Islet of Langerhans (tissue), 1 donor: ENCODE results near the gene OR7C1.
"Not testable (repeated sequence)": the region's sequence is repeated elsewhere in the genome, so short reads cannot be mapped to it uniquely, and the experiment has no call there.

ENCODE experiments used
- FAIRE-seq: peaks from one replicate; lab custom pipeline; 2011; peaks lifted over from hg19 to GRCh38; lab: Jason Lieb, UNC

OR7C1 gene

DNA sequence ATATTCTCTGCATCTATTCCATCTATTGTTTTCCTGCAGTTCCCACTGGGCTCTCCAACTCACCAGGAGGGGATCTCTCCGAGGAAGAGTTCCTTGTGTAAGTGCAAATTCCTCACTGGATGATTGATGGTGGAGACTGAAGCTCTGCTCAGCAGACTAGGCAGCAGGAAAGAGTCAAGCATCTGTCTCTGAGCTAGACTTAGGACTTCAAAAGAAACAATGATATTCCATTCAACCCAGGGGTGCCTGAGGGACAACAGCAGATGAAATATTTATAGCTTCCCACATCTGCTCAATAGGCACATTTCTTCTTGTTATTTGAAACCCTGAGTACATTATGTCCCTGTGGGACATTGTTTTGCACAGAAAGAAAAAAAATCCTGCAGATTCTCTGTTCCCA lies at the start of gene OR7C1, which contains the start of gene OR7A5:
Gene OR7C1, minus strand, starts transcription at position 175 of the 400 bp plus-strand sequence. CDS start 35,049 bp downstream, outside the sequence.
Gene OR7A5, minus strand, starts transcription at position 175 of the 400 bp plus-strand sequence. CDS start 6,944 bp downstream, outside the sequence.
- no peak for FAIRE-seq

DNA sequence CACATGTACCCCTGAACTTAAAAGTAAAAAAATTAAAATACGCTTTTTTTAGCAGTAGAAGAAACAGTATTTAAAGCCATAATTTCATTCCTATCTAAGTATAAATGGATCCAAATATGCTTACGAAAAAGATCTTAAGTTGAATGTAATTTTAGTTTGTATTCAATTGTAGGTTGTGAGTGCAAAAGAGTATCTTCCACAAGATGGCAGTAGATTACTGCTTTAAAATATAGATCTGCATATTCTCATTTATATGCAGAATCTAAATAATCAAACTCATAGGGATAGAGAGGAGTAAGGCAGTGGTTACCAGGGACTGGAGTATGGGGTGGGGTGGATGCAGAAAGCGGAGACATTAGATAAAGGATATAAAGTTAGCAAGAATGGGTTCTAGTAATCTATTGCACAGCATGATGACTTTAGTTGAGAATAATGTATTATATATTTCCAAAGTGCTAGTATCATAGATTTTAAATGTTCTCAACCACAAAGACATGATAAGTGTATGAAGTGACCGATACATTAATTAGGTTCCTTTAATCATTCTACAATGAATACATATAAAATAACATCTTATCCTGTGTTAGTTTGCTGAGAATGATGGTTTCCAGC lies 36.7 kb upstream of the OR7C1 start:
- FAIRE-seq = peak; percentile 24

DNA sequence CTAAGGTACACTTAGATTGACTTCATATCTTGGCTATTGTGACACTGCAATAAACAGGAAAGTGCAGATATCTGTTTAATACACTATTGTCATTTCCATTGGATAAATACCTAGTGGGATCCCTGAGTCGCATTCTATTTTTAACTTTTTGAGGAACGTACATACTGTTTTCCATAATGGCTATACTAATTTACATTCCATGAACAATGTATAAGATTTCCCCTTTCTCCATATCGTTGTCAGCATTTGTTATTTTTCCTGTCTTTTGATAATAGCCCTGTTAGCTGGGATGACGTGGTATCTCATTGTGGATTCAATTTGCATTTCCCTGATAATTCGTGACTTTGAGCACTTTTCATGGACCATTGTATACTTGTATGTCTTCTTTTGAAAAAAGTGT lies 33.5 kb upstream of the OR7C1 start:
- no peak for FAIRE-seq

DNA sequence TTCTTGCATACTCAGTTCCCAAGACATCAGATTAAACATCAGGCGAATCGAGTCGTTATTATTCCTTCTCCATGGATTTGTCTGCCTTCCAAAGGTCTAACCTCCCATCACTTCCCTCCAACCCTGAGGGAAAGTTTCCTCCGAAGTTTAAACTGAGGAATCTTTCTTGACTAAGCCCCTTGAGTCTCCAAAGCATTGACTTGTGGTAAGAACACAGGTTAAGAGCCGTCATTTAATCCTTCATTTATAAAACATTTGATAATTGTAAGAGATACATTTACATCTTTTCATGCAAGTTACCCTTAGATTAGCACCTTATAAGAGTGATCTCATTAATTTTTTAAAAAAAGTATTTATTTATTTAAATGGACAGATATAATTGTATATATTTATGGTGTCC lies 13.8 kb upstream of the OR7C1 start, which contains the start of gene OR7A10:
Gene OR7A10, minus strand, starts transcription at position 101 of the 400 bp plus-strand sequence. CDS start 7,045 bp downstream, outside the sequence.
- no peak for FAIRE-seq

DNA sequence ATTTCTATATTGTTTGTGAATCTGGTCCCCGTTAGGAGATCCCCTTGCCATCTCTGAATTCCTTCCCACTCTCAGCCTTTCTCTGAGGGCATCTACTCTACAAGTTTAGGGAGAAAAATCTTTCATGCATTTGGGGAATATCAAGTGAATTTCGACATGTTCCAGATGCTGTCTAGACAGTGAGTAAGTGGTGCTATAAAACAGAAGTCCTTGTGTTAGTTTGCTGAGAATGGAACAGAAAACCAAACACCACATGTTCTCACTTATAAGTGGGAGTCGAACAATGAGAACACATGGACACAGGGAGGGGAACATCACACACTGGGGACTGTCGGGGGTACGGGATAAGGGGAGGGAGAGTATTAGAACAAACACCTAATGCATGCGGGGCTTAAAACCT lies 8.6 kb upstream of the OR7C1 start:
- FAIRE-seq = no peak

DNA sequence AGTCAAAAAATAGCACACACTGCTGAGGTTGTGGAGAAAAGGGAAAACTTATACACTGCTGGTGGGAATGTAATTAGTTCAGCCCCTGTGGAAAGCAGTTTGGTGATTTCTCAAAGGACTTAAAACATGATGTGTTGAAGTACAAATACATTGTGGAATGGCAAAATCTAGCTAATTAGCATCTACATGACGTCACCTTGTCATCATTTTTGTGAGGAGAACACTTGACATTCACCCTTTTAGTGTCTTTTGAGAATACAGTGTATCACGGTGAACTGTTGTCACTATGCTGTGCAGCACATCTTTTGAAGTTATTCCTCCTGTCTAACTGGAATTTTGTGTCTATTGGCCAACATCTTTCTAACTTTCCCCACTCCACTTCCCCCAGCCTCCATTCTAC lies 8.2 kb upstream of the OR7C1 start:
- no peak for FAIRE-seq

DNA sequence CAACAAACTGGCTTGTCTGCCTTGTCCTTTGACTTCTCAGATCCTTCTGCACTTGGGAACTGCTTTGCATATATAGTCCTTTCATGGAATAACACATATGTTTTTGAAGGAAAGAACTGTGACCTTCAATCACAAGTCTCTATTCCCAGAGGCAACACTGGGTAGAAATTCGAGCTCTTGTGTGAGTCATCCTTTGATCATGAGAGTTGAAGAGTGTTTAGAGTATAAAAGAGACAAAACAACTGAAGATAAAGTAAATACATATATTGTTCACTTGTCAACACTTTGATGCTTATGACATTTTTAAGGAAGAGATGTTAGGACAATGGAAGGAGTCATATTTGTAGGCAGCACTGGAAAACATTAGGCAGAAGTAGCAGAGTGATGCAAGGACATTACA lies 5.2 kb upstream of the OR7C1 start:
- FAIRE-seq = no peak

DNA sequence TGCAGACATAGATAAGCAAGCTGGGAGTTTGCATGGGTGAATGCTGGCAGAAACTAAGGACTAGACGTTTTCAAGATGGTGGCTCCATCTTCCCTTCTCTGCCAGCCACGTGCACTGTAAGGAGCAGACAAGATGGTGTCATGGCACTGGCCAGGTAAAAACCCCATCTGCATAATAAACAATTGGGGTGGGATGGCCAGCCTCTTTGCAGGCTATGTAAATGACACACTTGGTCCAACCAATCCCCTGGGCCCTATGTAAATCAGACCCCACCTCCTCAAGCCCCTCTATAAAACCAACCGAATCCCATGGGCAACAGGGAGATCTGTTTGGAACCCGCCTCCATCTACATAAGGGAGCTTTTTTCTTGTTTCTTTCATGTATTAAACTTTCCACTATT lies 2.4 kb upstream of the OR7C1 start:
- FAIRE-seq = no peak

DNA sequence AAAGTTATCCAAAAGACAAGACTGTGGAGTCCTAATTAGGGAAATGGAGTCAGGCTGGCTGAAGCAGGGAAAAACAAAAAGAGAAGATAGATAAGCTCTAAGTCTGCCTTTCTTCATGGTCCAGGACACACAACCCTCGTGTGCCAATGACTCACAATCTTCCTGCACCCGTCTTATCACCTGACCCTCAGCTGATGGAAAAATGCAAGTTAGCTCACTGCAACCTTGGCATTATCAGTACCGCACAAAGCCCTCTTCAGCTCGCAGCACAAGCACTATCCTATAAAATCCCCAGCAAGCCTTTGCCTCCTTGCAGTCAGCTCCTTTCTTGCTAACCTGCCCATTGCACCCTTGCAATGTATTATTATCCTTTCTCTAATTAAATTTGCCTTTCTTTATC lies 4.3 kb downstream of the OR7C1 start:
- FAIRE-seq = no peak

DNA sequence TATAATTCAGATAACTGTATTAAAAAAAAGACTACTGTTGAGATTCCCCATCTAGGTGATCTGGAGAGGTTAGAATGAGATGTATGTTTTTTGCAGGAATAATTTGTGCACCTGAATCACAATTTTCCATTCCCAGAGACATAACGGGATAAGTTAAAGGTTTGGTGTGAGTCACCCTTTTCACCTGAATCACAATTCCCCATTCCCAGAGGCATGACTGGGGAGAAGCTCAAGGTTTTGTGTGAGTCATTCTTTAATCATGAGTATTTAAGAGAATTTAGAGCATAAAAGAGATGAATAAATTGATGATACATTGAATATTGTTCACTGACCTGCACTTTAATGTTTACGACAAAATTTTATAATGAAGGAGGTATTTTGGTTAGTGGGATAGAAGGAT lies 9.0 kb downstream of the OR7C1 start:
- no peak for FAIRE-seq

DNA sequence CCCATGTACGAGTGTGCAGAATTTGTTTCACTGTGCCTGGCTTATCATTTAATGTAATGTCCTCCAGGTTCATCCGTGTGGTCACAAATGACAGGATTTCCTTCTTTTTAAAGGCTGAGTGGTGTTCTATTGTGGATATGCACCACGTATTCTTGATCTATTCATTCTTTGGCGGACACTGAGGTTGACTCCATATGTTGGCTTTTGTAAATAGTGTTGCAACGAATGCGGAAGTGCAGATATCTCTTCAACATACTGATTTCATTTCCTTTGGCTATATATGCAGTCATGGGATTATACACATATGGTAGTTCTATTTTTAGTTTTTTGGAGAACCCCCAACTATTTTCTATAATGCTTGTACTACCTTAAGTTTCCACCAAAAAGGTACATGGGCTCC lies 13.0 kb downstream of the OR7C1 start:
- no peak for FAIRE-seq

DNA sequence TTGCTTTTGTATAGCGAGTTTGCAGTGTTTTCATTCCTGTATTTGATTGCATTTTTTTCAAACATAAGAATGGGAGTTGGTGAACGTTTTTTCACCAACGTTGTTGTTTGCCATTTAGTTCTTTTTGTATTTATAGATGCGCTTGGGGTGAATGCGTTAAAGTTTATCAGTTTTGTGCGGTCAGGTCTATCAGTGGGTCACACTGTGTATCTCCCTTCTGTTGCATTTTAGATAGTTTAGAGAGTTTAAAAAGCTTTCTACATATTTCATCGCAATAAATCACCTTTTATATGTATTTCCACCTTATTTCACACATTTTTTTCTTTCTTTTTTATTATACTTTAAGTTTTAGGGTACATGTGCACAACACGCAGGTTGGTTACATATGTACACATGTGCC lies 16.4 kb downstream of the OR7C1 start:
- no peak for FAIRE-seq

DNA sequence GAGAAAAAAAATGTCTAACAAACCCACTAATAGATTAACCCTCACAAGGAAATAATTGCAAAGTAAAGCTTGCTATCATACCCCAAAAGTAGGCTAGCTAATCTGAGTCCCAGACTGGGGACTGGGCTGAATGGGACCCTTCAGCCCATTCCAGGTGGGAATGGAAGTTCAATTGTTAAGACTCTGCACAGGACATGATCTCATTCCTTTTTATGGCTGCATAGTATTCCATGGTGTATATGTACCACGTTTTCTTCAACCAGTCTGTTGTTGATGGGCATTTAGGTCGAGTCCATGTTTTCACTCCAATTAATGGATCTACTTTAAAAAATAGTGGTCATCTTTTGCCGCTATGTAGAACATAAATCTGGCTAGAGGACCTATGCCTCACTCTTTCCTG lies 17.9 kb downstream of the OR7C1 start:
- no peak for FAIRE-seq

DNA sequence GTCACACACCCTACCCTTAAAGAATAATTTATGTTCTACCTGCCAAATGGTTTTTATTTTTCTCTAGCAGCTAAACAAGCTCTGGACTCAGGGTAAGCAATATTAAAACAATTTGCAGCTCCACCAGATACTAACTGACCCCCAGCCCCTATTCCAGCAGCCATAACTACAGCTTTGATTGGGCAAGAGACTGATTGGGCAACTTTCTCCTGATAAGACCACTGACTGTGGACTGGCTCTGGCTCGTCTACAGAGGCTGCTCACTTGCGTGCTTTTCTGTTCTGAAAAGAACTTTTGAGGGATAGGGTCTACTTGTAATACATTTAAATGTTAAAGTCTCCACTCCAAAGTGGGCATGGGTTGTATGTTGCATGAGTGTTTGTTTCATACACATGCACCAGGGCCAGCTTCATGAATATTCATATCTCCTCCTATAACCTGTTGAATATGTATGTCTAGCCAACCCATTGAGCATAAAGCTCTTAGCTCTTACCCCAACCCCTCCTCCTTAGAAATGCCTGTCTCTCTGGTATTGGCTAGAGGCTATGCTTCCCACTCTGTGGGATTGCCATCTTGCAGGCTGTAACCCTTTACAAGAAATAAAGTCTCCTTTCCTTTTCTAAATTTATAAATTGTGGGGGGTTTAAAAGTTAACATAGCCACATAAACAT lies 19.9 kb downstream of the OR7C1 start:
- FAIRE-seq = no peak

DNA sequence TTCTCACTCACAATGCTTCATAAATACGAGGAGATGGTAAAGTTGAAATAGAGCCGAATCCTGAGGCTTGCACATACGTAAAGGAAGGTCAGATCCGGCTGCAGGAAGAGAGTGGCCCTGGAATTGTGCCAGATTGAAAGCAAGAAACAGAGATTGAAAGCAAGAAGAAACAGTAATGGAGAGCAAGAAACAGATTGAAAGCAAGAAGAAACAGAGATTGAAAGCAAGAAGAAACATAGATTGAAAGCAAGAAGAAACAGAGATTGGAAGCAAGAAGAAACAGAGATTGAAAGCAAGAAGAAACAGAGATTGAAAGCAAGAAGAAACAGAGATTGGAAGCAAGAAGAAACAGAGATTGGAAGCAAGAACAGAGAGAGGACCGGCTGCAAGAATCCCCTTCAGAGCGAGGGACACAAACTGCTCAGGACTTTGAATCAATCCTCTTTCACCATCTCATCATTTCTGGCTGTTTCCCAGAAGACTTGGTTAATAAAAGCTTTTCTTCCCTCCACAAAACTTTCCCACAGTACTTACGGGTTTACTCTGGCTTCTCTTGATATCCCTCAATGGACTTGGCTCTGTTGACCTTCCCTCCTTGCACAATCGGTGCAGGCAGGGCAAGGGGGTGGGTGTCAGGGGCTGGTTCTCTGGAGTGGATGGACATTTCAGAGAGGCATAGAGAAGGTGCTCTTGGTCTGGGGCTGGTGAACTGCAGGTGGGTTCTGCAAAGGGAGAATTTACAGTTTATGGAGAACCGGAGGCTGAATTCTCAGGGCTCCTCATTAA lies 25.5 kb downstream of the OR7C1 start:
- no peak for FAIRE-seq

DNA sequence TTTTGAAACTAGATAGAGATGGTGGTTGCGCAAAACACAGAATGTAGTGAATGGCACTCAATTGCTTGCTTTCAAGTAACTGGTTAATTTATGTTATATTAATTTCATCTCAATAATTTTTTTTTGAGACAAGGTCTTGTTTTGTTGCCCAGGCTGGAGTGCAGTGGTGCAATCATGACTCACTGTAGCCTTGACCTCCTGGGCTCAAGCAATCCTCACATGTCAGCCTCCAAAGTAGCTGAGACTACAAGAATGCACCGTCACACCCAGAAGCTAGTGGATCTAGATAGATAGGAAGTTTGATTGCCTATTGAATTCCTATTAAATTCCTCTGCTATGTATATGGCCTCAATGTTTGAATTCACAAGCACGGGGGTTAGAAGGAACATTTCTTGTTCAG lies 30.2 kb downstream of the OR7C1 start:
- no peak for FAIRE-seq

DNA sequence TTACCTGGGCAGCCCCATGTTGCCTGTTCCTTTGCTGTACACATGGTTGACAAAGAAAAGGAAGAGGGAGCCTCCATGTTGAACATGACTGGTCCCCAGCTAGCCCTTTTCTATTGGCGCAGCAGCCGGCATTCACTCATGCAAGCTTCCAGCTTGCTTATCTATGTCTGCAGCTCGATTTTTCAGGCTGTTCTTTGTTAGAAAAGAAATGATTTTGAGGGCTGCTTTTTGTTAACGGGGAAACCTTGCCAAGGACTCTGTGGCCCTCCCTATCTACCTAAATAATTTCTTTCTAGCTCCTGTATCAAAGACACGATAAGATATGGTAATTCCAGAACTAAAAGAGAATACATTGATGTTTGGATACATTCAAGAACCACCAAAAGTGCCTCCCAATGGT lies 36.2 kb downstream of the OR7C1 start:
- no peak for FAIRE-seq

DNA sequence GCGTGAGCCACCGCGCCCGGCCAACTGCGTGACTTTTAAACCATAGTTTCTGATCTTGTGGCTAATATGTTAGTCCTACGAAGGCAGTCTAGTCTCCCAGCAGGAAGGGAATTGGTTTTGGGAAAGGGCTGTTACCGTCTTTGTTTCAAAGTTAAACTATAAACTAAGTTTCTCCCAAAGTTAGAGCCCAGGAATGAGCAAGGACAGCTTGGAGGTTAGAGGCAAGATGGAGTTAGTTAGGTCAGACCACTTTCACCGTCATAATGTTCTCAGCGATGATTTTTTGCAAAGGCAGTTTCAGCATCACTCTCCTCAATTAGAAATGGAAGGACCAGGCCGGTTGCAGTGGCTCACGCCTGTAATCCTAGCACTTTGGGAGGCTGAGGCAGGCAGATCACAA lies 39.0 kb downstream of the OR7C1 start:
- FAIRE-seq = no peak

DNA sequence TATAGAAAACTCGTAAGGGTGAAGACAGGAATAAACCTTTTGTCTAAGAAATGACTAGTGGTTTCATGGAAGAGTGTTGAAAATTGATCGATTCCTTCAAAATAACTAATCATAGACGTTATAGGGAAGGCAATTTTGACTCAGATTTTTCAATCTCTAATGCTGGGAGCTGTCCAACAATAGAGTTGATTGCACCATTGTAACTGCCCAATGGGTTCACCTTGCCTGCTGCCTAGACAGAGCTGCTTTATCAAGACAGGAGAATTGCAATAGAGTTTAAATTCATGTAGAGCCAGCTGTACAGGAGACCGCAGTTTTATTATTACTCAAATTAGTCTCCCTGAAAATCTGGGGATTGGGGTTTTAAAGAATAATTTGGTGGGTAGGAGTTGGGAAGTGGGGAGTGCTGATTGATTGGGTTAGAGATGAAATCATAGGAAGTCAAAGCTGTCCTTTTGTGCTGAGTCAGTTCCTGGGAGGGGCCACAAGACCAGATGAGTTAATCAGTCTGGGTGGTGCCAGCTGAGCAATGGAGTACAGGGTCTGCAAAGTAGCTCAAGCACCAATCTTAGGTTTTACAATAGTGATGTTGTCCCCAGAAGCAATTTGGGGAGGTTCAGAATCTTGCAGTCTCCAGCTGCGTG lies 39.8 kb downstream of the OR7C1 start:
- FAIRE-seq = no peak

DNA sequence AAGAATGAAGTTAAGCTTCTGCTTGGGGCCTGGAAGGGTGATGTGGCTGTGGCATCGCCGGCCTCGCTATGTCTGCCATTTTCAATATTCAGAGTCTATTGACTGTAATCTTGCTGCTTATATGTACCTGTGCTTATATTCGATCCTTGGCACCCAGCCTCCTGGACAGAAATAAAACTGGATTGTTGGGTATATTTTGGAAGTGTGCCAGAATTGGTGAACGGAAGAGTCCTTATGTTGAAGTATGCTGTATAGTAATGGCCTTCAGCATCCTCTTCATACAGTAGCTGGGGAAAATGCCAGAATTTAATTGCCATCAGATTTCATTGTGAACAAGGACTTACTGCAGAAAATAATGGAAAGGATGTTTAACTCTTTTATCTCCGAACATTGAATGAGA lies 42.7 kb downstream of the OR7C1 start:
- peak; percentile 53 for FAIRE-seq

DNA sequence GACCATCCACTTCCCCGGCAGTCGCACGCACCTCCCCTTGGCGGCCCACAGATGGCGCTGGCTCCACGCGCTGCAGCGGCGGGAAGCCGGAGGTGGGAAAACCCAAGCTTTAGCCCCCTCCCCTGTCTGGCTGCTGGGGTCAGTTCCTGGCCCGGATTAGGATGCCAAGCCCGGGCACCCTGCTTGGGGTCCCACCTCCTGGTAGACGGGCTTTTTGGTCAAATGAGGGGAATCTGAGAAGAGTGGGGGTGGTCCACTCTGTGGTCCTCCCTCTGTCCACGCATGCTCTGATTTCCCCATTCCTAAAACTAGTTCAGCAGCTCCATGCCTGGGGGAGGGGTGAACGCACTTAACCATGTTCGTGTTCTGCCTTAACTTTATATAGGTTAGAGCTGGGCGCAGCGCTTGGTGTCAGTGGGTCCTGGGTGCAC lies 48.5 kb downstream of the OR7C1 start:
- no peak for FAIRE-seq

DNA sequence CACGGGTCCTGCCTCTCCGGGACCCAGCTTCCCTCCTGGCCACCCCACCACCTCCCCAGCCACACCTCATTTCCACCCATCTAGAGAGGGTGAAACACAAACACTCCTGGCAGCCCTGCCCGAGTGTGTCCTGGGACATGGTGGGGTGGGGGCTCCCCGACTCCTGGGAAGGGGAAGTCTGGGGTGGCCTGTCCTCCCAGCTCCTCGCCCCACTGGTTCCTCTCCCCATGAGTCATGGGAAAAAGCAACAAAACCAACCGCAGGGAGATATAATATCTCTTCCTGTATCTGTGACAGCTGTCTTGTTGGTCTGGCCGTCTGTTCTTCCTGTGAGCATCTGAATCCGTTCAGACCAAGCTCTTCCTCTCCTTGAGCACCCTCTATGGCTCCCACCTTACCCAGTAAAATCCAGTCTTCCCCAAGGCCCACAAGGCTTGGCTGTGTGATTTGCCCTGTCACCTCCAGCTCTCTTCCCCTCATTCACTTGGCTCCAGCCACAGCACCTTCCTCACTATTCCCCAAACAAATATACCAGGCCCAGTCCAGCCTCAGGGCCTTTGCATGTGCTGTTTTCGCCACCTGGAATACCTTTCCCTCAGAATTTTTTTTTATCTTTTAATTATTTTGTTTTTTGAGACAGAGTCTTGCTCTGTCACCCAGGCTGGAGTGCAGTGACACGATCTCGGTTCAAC lies 49.7 kb downstream of the OR7C1 start:
- FAIRE-seq = not testable (repeated sequence)
